K562 (cell line): Measurements from ENCODE around the gene LRPAP1. TPM values are rescaled to one million over a fixed set of nuclear protein-coding genes. Genes with fewer than 3 reads are reported as not detected.

ENCODE experiments used
- ELF1 ChIP-seq: fragments of 200-800 bp; sonication (Bioruptor generic); IDR thresholded peaks from 2 replicates; pipeline ENCODE4 v1.6.1; 2016; ENCODE audit warnings: missing genetic modification characterization, missing compliant biosample characterization
- ILF3 ChIP-seq: fragments of 450-650 bp; IDR thresholded peaks from 2 replicates; pipeline ENCODE4 v1.6.1; 2018; ENCODE audit warnings: antibody characterized with exemption, mild to moderate bottlenecking, moderate library complexity, borderline replicate concordance
- IRF2 ChIP-seq: sonication (generic); formaldehyde crosslinking; IDR thresholded peaks from 2 replicates; pipeline ENCODE4 v1.8.1; 2022; ENCODE audit warnings: mild to moderate bottlenecking, missing genetic modification reagents
- MEF2A ChIP-seq: IDR thresholded peaks from 2 replicates; pipeline ENCODE4 v1.6.1; 2011; ENCODE audit warnings: low read depth, mild to moderate bottlenecking, low read length, moderate library complexity; ENCODE audit not compliant: control insufficient read depth
- NBN ChIP-seq: fragments of 450-650 bp; IDR thresholded peaks from 2 replicates; pipeline ENCODE4 v1.6.1; 2016; ENCODE audit warnings: low read depth, mild to moderate bottlenecking
- PHF20 ChIP-seq: fragments of 450-650 bp; IDR thresholded peaks from 2 replicates; pipeline ENCODE4 v1.6.1; 2018; ENCODE audit not compliant: partially characterized antibody
- PML ChIP-seq: IDR thresholded peaks from 2 replicates; pipeline ENCODE4 v1.6.1; 2012; ENCODE audit warnings: low read length, inconsistent platforms
- SMARCA5 ChIP-seq: fragments of 450-650 bp; IDR thresholded peaks from 2 replicates; pipeline ENCODE4 v1.6.1; 2016
- TRIM24 ChIP-seq, 2 experiments: fragments of 450-650 bp; IDR thresholded peaks; 2 replicates each; pipeline ENCODE4 v1.6.1; 2016
- ZFX ChIP-seq: sonication (generic); formaldehyde crosslinking; IDR thresholded peaks from 2 replicates; pipeline ENCODE4 v1.8.0; 2022; ENCODE audit warnings: mild to moderate bottlenecking, missing genetic modification reagents, moderate library complexity
- ZNF507 ChIP-seq: conservative IDR thresholded peaks from 2 replicates; pipeline ENCODE4 v1.6.1; 2017; ENCODE audit warnings: missing genetic modification characterization, missing compliant biosample characterization
- polyA plus RNA-seq, 8 experiments: library from polyadenylated mRNA; depleted of rRNA in 4 of 8; stranded (reverse) in 5 of 8; unstranded in 3 of 8; fragments of >200 nt; fragmentation: Nextera tagmentation in 2 of 8; fragmentation: Illumina TruSeq in 1 of 8; extraction: Ambion mirVana in 2 of 8; extraction: Trizol in 1 of 8; gene quantifications; 2 replicates each; pipeline versions ENCODE4 v1.2.1 to v1.2.3, GENCODE V29; 2011 to 2014; ENCODE audit warnings: inconsistent platforms in 1 of 8, missing spikeins in 1 of 8
- total RNA-seq, 7 experiments: library from RNA; depleted of rRNA in 6 of 7; stranded (reverse); fragments of >200 nt in 6 of 7; fragmentation: Illumina TruSeq in 2 of 7; extraction: Trizol in 2 of 7; gene quantifications; 2 replicates each; pipeline versions ENCODE4 v1.2.1 to v1.2.3, GENCODE V29; 2011 to 2021; ENCODE audit warnings: low replicate concordance in 1 of 7
- TF ChIP-seq, protein P1 (sequence below): fragments of 250-450 bp; sonication (Bioruptor Pico); IDR thresholded peaks from 2 replicates; pipeline ENCODE4 v1.4.0; 2020; ENCODE audit warnings: mild to moderate bottlenecking, moderate library complexity, borderline replicate concordance
- TF ChIP-seq, protein P2 (sequence below): fragments of 450-650 bp; IDR thresholded peaks from 2 replicates; pipeline ENCODE4 v1.7.0; 2016; ENCODE audit warnings: borderline replicate concordance
- TF ChIP-seq, protein P3 (sequence below): sonication (generic); formaldehyde crosslinking; IDR thresholded peaks from 2 replicates; pipeline ENCODE4 v1.8.0; 2022; ENCODE audit warnings: mild to moderate bottlenecking, missing genetic modification reagents
- TF ChIP-seq, protein P4 (sequence below): fragments of 450-650 bp; IDR thresholded peaks from one replicate; pipeline ENCODE4 v1.6.1; 2018; ENCODE audit warnings: mild to moderate bottlenecking, moderate library complexity; ENCODE audit not compliant: partially characterized antibody

Gene LRPAP1
- total and polyA plus RNA-seq, 9 of the 15 experiments (the other 6 are each of a cell fraction or from before 2014, with no cell fraction given) = 1.1 to 75.5 (median 41.8) TPM

DNA sequence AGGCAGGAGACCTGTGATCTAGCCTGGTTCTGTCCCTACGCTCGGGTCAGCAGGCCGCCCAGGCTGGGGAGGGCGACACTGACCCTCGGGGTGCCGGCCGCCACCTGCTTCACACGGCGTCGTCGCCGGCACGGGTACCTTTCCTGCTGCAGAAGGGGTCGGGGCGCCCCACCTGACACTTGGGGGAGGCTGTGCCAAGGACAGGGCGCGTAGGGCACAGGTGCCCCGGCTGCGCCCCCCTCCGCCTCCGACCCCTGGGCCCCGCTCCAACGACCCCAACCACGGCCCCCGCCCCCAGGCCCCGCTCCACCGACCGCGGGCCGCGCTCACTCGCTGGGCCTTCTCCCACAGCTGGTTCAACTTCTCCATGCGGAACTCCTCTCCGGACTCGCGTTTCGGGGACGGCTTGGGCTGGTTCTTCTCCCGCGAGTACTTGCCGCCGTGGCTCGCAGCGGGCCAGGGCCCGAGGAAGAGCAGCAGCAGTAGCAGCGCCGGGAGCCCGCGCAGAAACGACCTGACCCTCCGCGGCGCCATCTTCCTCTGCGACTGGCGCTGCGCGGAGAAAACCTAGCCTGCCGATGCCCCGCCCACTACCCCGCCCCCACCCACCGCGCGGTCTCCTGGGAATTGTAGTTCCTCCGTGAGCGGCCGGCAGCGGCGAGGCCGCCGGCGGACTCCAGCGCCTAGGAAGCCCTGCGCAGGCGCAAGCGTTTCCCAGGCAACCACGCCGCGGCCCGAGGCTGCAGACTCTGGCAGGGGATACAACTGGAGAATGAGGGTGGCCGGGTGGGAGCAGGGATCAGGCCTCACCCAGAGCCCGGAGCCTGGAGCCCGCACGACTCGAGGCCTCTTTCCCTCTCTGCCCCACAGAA is at the start of gene LRPAP1 (continued):
- TF ChIP-seq, protein P1, sequence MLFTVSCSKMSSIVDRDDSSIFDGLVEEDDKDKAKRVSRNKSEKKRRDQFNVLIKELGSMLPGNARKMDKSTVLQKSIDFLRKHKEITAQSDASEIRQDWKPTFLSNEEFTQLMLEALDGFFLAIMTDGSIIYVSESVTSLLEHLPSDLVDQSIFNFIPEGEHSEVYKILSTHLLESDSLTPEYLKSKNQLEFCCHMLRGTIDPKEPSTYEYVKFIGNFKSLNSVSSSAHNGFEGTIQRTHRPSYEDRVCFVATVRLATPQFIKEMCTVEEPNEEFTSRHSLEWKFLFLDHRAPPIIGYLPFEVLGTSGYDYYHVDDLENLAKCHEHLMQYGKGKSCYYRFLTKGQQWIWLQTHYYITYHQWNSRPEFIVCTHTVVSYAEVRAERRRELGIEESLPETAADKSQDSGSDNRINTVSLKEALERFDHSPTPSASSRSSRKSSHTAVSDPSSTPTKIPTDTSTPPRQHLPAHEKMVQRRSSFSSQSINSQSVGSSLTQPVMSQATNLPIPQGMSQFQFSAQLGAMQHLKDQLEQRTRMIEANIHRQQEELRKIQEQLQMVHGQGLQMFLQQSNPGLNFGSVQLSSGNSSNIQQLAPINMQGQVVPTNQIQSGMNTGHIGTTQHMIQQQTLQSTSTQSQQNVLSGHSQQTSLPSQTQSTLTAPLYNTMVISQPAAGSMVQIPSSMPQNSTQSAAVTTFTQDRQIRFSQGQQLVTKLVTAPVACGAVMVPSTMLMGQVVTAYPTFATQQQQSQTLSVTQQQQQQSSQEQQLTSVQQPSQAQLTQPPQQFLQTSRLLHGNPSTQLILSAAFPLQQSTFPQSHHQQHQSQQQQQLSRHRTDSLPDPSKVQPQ = no peak
- TF ChIP-seq ZFX (CRISPR knock-in tag) (peak; percentile 89), MEF2A (no peak), ELF1 (no peak), PHF20 (peak; percentile 89), PML (peak; percentile 41; the same call in 1 of the 2 replicates), IRF2 (CRISPR knock-in tag) (no peak), NBN (no peak), ILF3 (no peak), ZNF507 (tag) (no peak), TRIM24 (IDR thresholded peaks at IDR 0.05) (no peak), SMARCA5 (no peak)
- TF ChIP-seq, protein P2, sequence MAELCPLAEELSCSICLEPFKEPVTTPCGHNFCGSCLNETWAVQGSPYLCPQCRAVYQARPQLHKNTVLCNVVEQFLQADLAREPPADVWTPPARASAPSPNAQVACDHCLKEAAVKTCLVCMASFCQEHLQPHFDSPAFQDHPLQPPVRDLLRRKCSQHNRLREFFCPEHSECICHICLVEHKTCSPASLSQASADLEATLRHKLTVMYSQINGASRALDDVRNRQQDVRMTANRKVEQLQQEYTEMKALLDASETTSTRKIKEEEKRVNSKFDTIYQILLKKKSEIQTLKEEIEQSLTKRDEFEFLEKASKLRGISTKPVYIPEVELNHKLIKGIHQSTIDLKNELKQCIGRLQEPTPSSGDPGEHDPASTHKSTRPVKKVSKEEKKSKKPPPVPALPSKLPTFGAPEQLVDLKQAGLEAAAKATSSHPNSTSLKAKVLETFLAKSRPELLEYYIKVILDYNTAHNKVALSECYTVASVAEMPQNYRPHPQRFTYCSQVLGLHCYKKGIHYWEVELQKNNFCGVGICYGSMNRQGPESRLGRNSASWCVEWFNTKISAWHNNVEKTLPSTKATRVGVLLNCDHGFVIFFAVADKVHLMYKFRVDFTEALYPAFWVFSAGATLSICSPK = no peak
- TF ChIP-seq, protein P3, sequence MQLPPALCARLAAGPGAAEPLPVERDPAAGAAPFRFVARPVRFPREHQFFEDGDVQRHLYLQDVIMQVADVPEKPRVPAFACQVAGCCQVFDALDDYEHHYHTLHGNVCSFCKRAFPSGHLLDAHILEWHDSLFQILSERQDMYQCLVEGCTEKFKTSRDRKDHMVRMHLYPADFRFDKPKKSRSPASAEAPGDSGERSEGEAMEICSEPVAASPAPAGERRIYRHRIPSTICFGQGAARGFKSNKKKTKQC (CRISPR knock-in tag) = no peak; the same call in 1 of the 2 replicates
- TF ChIP-seq, protein P4, sequence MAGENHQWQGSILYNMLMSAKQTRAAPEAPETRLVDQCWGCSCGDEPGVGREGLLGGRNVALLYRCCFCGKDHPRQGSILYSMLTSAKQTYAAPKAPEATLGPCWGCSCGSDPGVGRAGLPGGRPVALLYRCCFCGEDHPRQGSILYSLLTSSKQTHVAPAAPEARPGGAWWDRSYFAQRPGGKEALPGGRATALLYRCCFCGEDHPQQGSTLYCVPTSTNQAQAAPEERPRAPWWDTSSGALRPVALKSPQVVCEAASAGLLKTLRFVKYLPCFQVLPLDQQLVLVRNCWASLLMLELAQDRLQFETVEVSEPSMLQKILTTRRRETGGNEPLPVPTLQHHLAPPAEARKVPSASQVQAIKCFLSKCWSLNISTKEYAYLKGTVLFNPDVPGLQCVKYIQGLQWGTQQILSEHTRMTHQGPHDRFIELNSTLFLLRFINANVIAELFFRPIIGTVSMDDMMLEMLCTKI = no peak
